Testis (tissue), 2 donors: ENCODE results near the gene DBNDD2.

Experiments
- POLR2A ChIP-seq: fragments of 450-650 bp; IDR thresholded peaks from one replicate; pipeline ENCODE4 v1.6.1; 2017; ENCODE audit warnings: antibody characterized with exemption, mild to moderate bottlenecking, moderate library complexity
- TF ChIP-seq, protein P1 (sequence below), 3 experiments: fragments of 450-650 bp in 2 of 3; fragments of 200-600 bp in 1 of 3; sonication (generic) in 1 of 3; IDR thresholded peaks; one replicate each; pipeline ENCODE4 v1.5.1; 2016 to 2019; ENCODE audit warnings: antibody characterized with exemption in 3 of 3, mild to moderate bottlenecking in 2 of 3, moderate library complexity in 1 of 3

DNA sequence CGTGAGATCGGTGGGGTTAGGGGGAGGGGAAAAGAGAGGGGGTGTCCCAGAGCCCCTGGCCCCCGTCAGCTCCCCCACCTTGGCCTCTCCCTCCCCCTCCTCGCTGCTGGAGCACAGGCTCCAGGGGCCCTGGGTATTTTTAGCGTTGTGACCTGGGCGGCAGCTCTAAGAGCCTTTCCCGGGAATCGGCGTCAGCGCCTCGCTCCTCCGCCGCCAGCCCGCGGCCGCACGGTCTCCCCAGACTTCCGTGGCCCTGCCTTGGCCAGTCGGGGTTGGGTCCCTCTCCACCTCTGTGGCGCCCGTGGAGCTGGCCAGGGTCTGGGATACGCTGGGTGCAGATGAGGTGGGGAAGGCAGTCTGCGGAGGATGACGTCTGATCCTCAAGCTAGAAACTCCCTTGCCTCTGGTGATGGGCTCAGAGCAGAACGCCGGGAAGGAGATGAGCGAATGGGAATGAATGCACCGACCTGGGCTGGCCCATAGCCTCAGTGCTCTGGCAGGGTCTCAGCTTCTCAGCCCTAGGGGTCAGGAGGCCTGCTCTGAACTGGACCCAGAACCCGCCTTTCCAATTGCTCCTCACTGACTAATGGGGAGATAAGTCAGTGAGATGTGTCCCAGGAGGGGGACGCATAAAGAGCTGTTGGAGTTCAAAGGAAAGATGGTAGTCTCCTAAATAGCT lies 883 bp upstream of the DBNDD2 start:
- TF ChIP-seq, protein P1, sequence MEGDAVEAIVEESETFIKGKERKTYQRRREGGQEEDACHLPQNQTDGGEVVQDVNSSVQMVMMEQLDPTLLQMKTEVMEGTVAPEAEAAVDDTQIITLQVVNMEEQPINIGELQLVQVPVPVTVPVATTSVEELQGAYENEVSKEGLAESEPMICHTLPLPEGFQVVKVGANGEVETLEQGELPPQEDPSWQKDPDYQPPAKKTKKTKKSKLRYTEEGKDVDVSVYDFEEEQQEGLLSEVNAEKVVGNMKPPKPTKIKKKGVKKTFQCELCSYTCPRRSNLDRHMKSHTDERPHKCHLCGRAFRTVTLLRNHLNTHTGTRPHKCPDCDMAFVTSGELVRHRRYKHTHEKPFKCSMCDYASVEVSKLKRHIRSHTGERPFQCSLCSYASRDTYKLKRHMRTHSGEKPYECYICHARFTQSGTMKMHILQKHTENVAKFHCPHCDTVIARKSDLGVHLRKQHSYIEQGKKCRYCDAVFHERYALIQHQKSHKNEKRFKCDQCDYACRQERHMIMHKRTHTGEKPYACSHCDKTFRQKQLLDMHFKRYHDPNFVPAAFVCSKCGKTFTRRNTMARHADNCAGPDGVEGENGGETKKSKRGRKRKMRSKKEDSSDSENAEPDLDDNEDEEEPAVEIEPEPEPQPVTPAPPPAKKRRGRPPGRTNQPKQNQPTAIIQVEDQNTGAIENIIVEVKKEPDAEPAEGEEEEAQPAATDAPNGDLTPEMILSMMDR (IDR thresholded peaks at IDR 0.05): no peak
- no peak for TF ChIP-seq POLR2A
